Measurements from ENCODE around the gene NISCH.
A peak's percentile ranks its signal among the peaks of the same experiment; 100 is the strongest.

NISCH gene

GRCh38 chr3:52527732-52528585, 72.6 kb downstream of the NISCH start:
- DNase-seq (ENCODE audit: low read depth), result no peak

GRCh38 chr3:52528586-52529375, 73.4 kb downstream of the NISCH start:
- no peak for DNase-seq (ENCODE audit: low read depth)

GRCh38 chr3:52529376-52530333, 74.3 kb downstream of the NISCH start:
- DNase-seq (ENCODE audit: low read depth), result no peak

- DNase-seq (ENCODE audit: low read depth), result no peak
Observed at GRCh38 chr3:52530918-52531826, 75.8 kb downstream of the NISCH start.

- no peak for DNase-seq (ENCODE audit: low read depth)
Observed at GRCh38 chr3:52531860-52532516, 76.6 kb downstream of the NISCH start.

GRCh38 chr3:52532517-52532837, 77.1 kb downstream of the NISCH start:
- DNase-seq (ENCODE audit: low read depth), result peak; percentile 36

- DNase-seq (ENCODE audit: low read depth), result no peak
Observed at GRCh38 chr3:52532838-52533622, 77.6 kb downstream of the NISCH start.

GRCh38 chr3:52533623-52534280, 78.3 kb downstream of the NISCH start, which contains the start of gene NT5DC2:
TSS of gene NT5DC2 (minus strand) at chr3:52533857. CDS start at chr3:52533737, 120 bp downstream.
- no peak for DNase-seq (ENCODE audit: low read depth)

GRCh38 chr3:52534281-52535183, 79.1 kb downstream of the NISCH start:
- DNase-seq (ENCODE audit: low read depth), result no peak

GRCh38 chr3:52535411-52536111, 80.2 kb downstream of the NISCH start:
- DNase-seq (ENCODE audit: low read depth), result no peak

- no peak for DNase-seq (ENCODE audit: low read depth)
Observed at GRCh38 chr3:52536112-52536368, 80.6 kb downstream of the NISCH start.

- peak; percentile 91 for DNase-seq (ENCODE audit: low read depth)
Observed at GRCh38 chr3:52536369-52537164, 81.2 kb downstream of the NISCH start, which contains the start of gene UQCC5. TSS of gene UQCC5 (plus strand) at chr3:52536605. CDS start at chr3:52536756, 151 bp downstream.

- no peak for DNase-seq (ENCODE audit: low read depth)
Observed at GRCh38 chr3:52537165-52537620, 81.8 kb downstream of the NISCH start.

- DNase-seq (ENCODE audit: low read depth), result no peak
Observed at GRCh38 chr3:52537726-52538421, 82.5 kb downstream of the NISCH start.

GRCh38 chr3:52539010-52539653, 83.7 kb downstream of the NISCH start:
- DNase-seq (ENCODE audit: low read depth), result no peak
